SKM-1 (cell line): ENCODE results near the gene POLD1.
A peak's percentile ranks its signal among the peaks of the same experiment; 100 is the strongest.
"Not testable (repeated sequence)": the region's sequence is repeated elsewhere in the genome, so short reads cannot be mapped to it uniquely, and the experiment has no call there.

ENCODE experiments used
- DNase-seq: peaks from one replicate; lab custom pipeline; 2025; ENCODE audit not compliant: unreplicated experiment; lab: John Stamatoyannopoulos, UW

The POLD1 gene

GRCh38 chr19:50383852-50384684 is at the start of gene POLD1:
POLD1 (plus strand) TSS chr19:50384347; CDS start chr19:50398852, 14,505 bp downstream.
- DNase-seq, result peak; percentile 86

DNA sequence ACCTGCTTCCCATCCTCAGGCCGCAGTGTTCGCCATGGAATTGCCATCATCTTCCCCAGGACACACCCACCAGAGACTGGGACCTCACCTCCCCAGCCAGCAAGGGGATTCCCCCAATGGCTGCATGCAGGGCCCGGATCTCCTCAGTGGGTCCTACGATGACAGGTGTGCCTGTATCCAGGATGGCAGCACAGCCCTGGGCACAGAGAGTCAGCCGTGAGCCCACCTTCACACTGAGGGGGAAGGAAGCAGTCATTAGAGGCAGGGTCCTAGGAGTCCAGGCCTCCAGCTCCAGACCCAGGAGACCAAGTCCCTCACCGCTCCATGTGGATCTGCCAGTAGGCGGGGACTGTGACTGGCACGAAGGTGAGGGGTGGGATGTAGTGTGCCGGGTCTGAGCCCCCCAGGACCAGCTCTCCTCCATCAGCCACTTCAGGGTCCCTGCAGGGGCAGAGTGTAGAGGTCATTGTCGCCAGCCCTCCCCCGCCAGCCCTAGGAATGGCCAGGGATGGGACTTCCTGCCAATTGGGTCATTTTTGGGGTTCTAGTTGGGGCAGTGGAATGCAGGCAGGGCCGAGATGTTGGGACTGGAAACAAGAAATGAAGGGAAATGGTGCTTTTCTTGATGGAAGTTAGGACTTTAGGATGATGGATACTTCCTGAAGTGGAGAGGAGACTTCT is 49.3 kb upstream of the POLD1 start:
- no peak for DNase-seq

DNA sequence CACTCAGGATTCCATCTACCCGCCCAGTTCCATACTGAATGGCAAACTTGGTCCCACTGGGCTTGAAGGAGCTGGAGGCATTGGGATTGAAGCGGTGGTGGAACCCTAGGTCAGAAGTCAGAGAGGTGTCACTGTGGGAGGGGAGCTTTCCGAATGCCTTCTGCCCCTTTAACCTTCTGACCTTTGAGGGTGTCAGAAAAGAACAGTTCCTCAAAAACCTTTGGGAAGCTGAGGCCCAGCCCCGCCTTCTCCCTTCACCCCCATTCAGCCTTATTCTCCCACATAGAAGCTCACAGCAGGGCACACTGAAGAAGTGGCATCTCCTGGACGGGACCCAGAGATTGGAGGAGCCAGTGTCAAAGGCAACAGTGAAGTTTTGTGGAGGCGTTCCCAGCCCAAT is 47.1 kb upstream of the POLD1 start:
- DNase-seq, result not testable (repeated sequence)

DNA sequence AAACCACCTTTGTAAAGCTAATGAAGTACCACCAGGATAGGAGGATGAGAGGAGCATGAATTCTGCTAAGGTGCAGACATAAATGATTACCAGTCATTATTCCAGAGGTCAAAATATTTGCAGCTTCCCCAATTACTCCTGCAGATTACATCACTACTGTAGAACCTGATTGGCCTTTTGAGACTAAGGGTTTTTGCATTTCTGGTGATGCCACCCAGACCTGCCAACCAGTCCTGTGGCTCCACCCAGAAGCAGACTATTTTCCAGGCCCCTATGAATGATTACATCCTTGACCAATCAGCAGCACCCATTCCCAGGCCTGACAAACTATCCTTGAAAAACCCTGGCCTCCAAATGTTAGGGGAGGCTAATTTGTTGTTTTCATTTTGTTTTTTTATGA is 43.8 kb upstream of the POLD1 start:
- DNase-seq, result no peak

DNA sequence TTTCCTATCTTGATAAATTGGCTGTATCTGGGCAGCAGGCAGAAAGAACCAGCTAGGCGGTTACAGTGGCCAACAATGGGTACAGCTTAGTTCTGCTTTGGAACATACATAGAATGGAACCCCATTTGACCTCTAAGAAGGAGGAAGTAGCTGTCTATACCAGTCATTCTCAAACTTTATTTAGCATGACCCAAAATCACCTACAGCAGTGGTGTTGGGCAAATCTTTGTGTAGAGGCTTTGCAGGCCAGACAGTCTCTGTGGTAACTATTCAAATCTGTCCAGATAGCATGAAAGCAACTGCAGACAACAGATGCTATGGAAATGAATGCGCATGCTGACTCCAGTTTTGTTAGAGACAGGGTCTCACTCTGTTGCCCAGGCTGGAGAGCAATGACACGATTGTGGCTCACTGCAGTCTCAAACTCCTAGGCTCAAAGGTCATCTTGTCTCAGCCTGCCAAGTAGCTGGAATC is 43.0 kb upstream of the POLD1 start:
- peak; percentile 50 for DNase-seq

DNA sequence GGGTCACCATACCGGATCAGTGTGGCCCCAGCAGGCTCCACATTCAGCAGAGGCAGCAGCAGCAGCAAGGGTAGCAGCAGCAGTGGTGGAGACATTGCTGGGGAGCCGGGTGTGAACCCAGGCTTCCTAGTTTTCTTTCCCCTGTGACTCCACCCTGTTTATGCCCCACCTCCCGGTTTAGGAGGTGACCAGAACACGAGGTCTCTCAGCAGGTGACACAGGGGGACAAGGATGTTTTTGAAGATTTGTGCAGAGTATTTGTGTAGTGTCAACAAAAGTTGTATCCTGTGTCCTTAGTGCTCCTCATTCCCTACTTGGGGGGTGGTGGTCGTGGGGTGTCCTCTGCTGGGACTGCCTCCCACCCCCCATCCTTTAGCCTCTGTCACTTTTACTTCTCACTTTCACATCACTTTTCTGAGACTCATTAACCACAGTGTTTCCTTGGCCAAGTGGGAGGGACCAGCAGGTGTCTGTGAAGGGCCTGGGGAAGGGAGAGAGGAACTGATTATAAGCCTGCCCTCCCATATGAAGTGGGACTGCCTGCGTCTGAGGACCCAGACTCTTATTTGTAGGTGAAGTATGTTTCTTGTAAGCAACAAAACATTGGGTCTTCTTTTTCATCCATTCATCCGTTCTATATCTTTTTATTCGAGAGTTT is 39.4 kb upstream of the POLD1 start:
- no peak for DNase-seq

- DNase-seq, result not testable (repeated sequence)
Observed at GRCh38 chr19:50347089-50347581, 37.0 kb upstream of the POLD1 start.

DNA sequence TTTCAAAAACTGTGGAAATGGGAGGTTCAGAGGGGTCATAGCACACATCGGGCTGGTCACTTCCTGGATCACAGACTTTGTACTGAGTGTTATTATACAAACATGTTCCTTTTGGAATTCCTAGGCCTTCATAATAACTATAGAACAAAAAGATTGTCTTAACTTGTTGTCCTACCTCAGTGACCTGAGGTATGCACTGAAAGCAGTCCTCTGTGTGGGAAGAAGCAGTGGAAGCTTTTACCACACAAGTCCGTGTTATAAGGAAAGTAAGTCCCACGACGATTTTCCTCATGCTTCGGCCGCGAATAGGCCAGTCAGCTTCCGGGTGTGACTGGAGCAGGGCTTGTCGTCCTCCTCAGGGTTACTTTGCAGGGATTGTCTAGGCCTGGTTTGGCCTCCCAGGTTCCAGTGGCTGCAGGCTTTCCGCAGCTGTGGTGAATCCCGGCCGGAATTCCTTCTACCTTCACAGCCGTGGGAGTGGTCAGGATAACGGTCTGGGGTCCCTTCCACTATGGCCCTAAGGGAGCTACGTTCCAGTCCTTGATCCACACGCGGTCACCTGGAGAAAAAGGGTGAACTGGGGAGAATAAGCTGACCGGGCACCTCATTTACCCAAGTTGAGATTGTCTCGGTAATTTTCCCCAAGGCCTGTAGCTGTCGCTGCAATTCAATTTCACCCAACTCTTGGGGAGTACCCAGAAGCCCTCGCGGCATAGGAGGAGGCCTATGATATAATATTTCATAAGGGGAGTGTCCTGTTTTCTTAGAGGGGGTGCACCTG is 34.7 kb upstream of the POLD1 start:
- DNase-seq, result no peak

DNA sequence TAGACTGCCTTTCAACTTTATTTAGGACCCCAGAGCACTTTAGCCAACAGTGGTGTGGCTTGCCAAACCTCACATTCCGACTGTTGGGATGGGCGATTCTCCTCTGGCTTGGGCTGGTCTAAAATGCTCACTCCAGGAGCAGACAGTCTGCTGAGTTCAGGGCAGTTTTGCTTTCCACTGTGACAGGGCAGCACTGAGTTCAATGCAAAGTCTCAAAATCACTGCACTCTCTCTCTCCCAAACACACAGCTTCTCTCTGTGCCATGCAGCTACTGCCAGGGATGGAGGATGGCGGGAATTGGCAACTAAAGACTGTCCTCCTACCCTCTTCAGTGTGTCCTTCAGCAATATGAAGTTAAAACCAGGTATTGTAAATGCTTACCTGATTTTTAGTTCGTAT is 31.9 kb upstream of the POLD1 start:
- DNase-seq, result no peak

- not testable (repeated sequence) for DNase-seq
Observed at GRCh38 chr19:50353487-50353880, 30.7 kb upstream of the POLD1 start.

DNA sequence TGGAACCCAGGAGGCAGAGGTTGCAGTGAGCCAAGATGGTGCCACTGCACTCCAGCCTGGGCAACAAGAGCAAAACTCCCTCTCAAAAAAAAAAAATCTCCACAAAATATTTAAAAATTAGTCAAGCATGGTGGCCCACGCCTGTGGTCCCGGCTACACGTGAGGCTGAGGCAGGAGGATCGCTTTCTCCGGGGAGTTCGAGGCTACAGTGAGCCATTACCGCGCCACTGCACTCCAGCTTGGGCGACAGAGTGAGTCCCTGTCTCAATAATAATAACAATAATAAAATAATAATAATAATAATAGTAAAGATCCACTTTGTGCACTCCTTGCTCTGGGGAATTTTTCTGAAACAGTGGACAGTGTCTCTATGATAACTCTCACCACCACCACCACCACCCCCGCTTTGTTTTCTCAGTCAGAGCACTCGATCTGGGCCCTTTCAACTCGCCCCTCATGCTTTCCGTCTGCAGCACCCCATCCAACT is 27.4 kb upstream of the POLD1 start:
- no peak for DNase-seq

GRCh38 chr19:50357178-50358100 is 26.7 kb upstream of the POLD1 start:
- no peak for DNase-seq

GRCh38 chr19:50358483-50359327 is 25.4 kb upstream of the POLD1 start:
- no peak for DNase-seq

GRCh38 chr19:50359328-50359818 is 24.8 kb upstream of the POLD1 start:
- no peak for DNase-seq

GRCh38 chr19:50361290-50362029 is 22.7 kb upstream of the POLD1 start:
- no peak for DNase-seq

- no peak for DNase-seq
Observed at GRCh38 chr19:50362030-50362412, 22.1 kb upstream of the POLD1 start.

GRCh38 chr19:50362656-50363424 is 21.3 kb upstream of the POLD1 start:
- no peak for DNase-seq
